Activated naive CD4-positive, alpha-beta T cell treated with anti-CD3 and anti-CD28 coated beads, Interleukin-2, amount 10 ng/mL, durations not matched to agents 7 days and 5 days (primary cell): ENCODE results near the gene BTBD6.

Source experiments
- CTCF ChIA-PET: fragments of 350-600 bp; sonication (Branson Sonifier 250); formaldehyde crosslinking; loops from one replicate; lab custom pipeline; 2021; ENCODE audit warnings: antibody characterized with exemption; lab: Charles Lee
- DNase-seq: peaks from one replicate; pipeline ENCODE4 v3.0.0-alpha.2; 2020
- H3K27ac Mint-ChIP-seq: one replicate; pipeline ENCODE4 v1.8.0; 2021; ENCODE audit warnings: mild to moderate bottlenecking, moderate library complexity, mixed read lengths
- H3K27me3 Mint-ChIP-seq: one replicate; pipeline ENCODE4 v1.8.0; 2021; ENCODE audit warnings: mild to moderate bottlenecking, mixed read lengths
- H3K36me3 Mint-ChIP-seq: one replicate; pipeline ENCODE4 v1.8.0; 2021; ENCODE audit warnings: mixed read lengths
- H3K4me1 Mint-ChIP-seq: one replicate; pipeline ENCODE4 v1.8.0; 2021; ENCODE audit warnings: mixed read lengths
- H3K4me3 Mint-ChIP-seq: one replicate; pipeline ENCODE4 v1.8.0; 2021; ENCODE audit warnings: mild to moderate bottlenecking, moderate library complexity, mixed read lengths
- H3K9me3 Mint-ChIP-seq: one replicate; pipeline ENCODE4 v1.8.0; 2021; ENCODE audit warnings: mixed read lengths

The BTBD6 gene

GRCh38 chr14:105216490-105217247 lies 31.7 kb upstream of the BTBD6 start:
- Mint-ChIP-seq H3K36me3 (peaks cover 34% of the 10 kb centered on the region), H3K27ac (no peak overlapping the region), H3K9me3 (peaks cover 12% of the 10 kb centered on the region), H3K27me3 (no peaks in the 10 kb centered on the region), H3K4me1 (no peaks in the 10 kb centered on the region), H3K4me3 (no peak overlapping the region)
- CTCF ChIA-PET, result no interaction called here
- no peak for DNase-seq

GRCh38 chr14:105217774-105218173 lies 30.6 kb upstream of the BTBD6 start:
- peaks cover 39% of the 10 kb centered on the region for H3K36me3 Mint-ChIP-seq
- H3K9me3 Mint-ChIP-seq, result peaks cover 12% of the 10 kb centered on the region
- no peaks in the 10 kb centered on the region for H3K4me1 Mint-ChIP-seq
- CTCF ChIA-PET, result no interaction called here
- no peak for DNase-seq
- no peak overlapping the region for H3K27ac Mint-ChIP-seq
- H3K27me3 Mint-ChIP-seq, result no peaks in the 10 kb centered on the region
- no peak overlapping the region for H3K4me3 Mint-ChIP-seq

GRCh38 chr14:105218611-105219010 lies 29.7 kb upstream of the BTBD6 start:
- DNase-seq, result no peak
- Mint-ChIP-seq H3K27me3 (no peaks in the 10 kb centered on the region), H3K9me3 (peaks cover 12% of the 10 kb centered on the region), H3K4me3 (no peak overlapping the region), H3K27ac (no peak overlapping the region), H3K36me3 (peaks cover 42% of the 10 kb centered on the region), H3K4me1 (no peaks in the 10 kb centered on the region)
- CTCF ChIA-PET, result no interaction called here

- CTCF ChIA-PET, result no interaction called here
- Mint-ChIP-seq H3K4me3 (no peak overlapping the region), H3K4me1 (no peaks in the 10 kb centered on the region), H3K36me3 (peaks cover 45% of the 10 kb centered on the region), H3K27ac (no peak overlapping the region), H3K27me3 (no peaks in the 10 kb centered on the region), H3K9me3 (peaks cover 12% of the 10 kb centered on the region)
- DNase-seq, result no peak
Observed at GRCh38 chr14:105219043-105219612, 29.2 kb upstream of the BTBD6 start.

GRCh38 chr14:105219753-105220152 lies 28.6 kb upstream of the BTBD6 start:
- Mint-ChIP-seq H3K4me1 (no peaks in the 10 kb centered on the region), H3K27me3 (no peaks in the 10 kb centered on the region), H3K4me3 (no peak overlapping the region), H3K9me3 (peaks cover 12% of the 10 kb centered on the region), H3K36me3 (peaks cover 44% of the 10 kb centered on the region), H3K27ac (no peak overlapping the region)
- no peak for DNase-seq
- CTCF ChIA-PET, result no interaction called here

- H3K27ac Mint-ChIP-seq, result no peak overlapping the region
- H3K36me3 Mint-ChIP-seq, result peaks cover 33% of the 10 kb centered on the region
Observed at GRCh38 chr14:105220699-105221597, 27.4 kb upstream of the BTBD6 start.

GRCh38 chr14:105221598-105222178 lies 26.6 kb upstream of the BTBD6 start:
- Mint-ChIP-seq H3K27ac (no peak overlapping the region), H3K4me1 (no peaks in the 10 kb centered on the region), H3K4me3 (no peak overlapping the region), H3K9me3 (no peaks in the 10 kb centered on the region), H3K36me3 (peaks cover 33% of the 10 kb centered on the region), H3K27me3 (no peaks in the 10 kb centered on the region)
- DNase-seq, result no peak
- CTCF ChIA-PET, result no interaction called here

More at GRCh38 chr14:105220699-105221597, 27.4 kb upstream of the BTBD6 start:
- DNase-seq, result no peak
- CTCF ChIA-PET, result no interaction called here
- Mint-ChIP-seq H3K27me3 (no peaks in the 10 kb centered on the region), H3K4me3 (no peak overlapping the region), H3K4me1 (no peaks in the 10 kb centered on the region), H3K9me3 (peaks cover 1% of the 10 kb centered on the region)

- DNase-seq, result no peak
- CTCF ChIA-PET, result interaction anchor here (1.3 kb wide), 1 partner anchor 129 kb away, joined by 3 read pairs; no protein-coding TSS in a partner anchor
- Mint-ChIP-seq H3K9me3 (no peaks in the 10 kb centered on the region), H3K36me3 (peaks cover 29% of the 10 kb centered on the region), H3K27ac (no peak overlapping the region), H3K4me3 (no peak overlapping the region), H3K27me3 (no peaks in the 10 kb centered on the region), H3K4me1 (no peaks in the 10 kb centered on the region)
Observed at GRCh38 chr14:105223260-105223659, 25.1 kb upstream of the BTBD6 start.

- Mint-ChIP-seq H3K9me3 (no peaks in the 10 kb centered on the region), H3K4me1 (no peaks in the 10 kb centered on the region), H3K27me3 (no peaks in the 10 kb centered on the region), H3K36me3 (peaks cover 27% of the 10 kb centered on the region), H3K27ac (no peak overlapping the region), H3K4me3 (no peak overlapping the region)
- CTCF ChIA-PET, result interaction anchor here (1.3 kb wide), 1 partner anchor 128 kb away, joined by 3 read pairs; no protein-coding TSS in a partner anchor
- DNase-seq, result no peak
Observed at GRCh38 chr14:105223770-105224544, 24.4 kb upstream of the BTBD6 start.

- no peaks in the 10 kb centered on the region for H3K9me3 Mint-ChIP-seq
- no peaks in the 10 kb centered on the region for H3K4me1 Mint-ChIP-seq
- H3K27ac Mint-ChIP-seq, result no peak overlapping the region
- CTCF ChIA-PET, result no interaction called here
- H3K4me3 Mint-ChIP-seq, result no peak overlapping the region
- no peaks in the 10 kb centered on the region for H3K27me3 Mint-ChIP-seq
- DNase-seq, result no peak
- peaks cover 27% of the 10 kb centered on the region for H3K36me3 Mint-ChIP-seq
Observed at GRCh38 chr14:105224845-105225570, 23.3 kb upstream of the BTBD6 start.

GRCh38 chr14:105226198-105226597 lies 22.1 kb upstream of the BTBD6 start:
- Mint-ChIP-seq H3K9me3 (no peaks in the 10 kb centered on the region), H3K27ac (no peak overlapping the region), H3K4me3 (no peak overlapping the region), H3K36me3 (peaks cover 20% of the 10 kb centered on the region), H3K27me3 (no peaks in the 10 kb centered on the region), H3K4me1 (no peaks in the 10 kb centered on the region)
- CTCF ChIA-PET, result no interaction called here
- no peak for DNase-seq

- no peak for DNase-seq
- CTCF ChIA-PET, result no interaction called here
- Mint-ChIP-seq H3K4me3 (no peak overlapping the region), H3K36me3 (peaks cover 13% of the 10 kb centered on the region), H3K27me3 (no peaks in the 10 kb centered on the region), H3K27ac (no peak overlapping the region), H3K9me3 (no peaks in the 10 kb centered on the region), H3K4me1 (no peaks in the 10 kb centered on the region)
Observed at GRCh38 chr14:105227346-105227745, 21.0 kb upstream of the BTBD6 start.

- DNase-seq, result no peak
- H3K36me3 Mint-ChIP-seq, result peaks cover 11% of the 10 kb centered on the region
- no peak overlapping the region for H3K27ac Mint-ChIP-seq
- CTCF ChIA-PET, result no interaction called here
- no peaks in the 10 kb centered on the region for H3K9me3 Mint-ChIP-seq
- H3K27me3 Mint-ChIP-seq, result no peaks in the 10 kb centered on the region
- no peaks in the 10 kb centered on the region for H3K4me1 Mint-ChIP-seq
- no peak overlapping the region for H3K4me3 Mint-ChIP-seq
Observed at GRCh38 chr14:105228562-105228961, 19.8 kb upstream of the BTBD6 start.
